Left ventricle myocardium inferior (tissue), 1 donor: ENCODE results near the gene NBDY. TPM values are rescaled to one million over a fixed set of nuclear protein-coding genes. Genes with fewer than 3 reads are reported as not detected.
"Not testable (repeated sequence)": the region's sequence is repeated elsewhere in the genome, so short reads cannot be mapped to it uniquely, and the experiment has no call there.

Source experiments
- DNase-seq: peaks from one replicate; pipeline ENCODE4 v3.0.0-alpha.2; 2020
- H3K27ac ChIP-seq: fragments of 200-600 bp; replicated peaks from 2 replicates; pipeline ENCODE4 v1.8.0; 2021
- H3K27me3 ChIP-seq: fragments of 200-600 bp; 2 replicates; pipeline ENCODE4 v1.8.0; 2021; ENCODE audit warnings: low read depth
- H3K36me3 ChIP-seq: fragments of 200-600 bp; 2 replicates; pipeline ENCODE4 v1.8.0; 2021
- H3K4me1 ChIP-seq: fragments of 200-600 bp; 2 replicates; pipeline ENCODE4 v1.8.0; 2021
- H3K4me3 ChIP-seq: fragments of 200-600 bp; 2 replicates; pipeline ENCODE4 v1.8.0; 2021; ENCODE audit warnings: mild to moderate bottlenecking, moderate library complexity
- H3K9me3 ChIP-seq: fragments of 200-600 bp; replicated peaks from 2 replicates; pipeline ENCODE4 v1.8.0; 2021
- intact Hi-C: fragments of 100-400 bp; cut with micrococcal nuclease; formaldehyde crosslinking; loops from one replicate; pipeline ENCODE4 v1.11.0; 2022
- total RNA-seq: library from RNA; stranded (reverse); fragmentation: NEBNext Ultra II Directional; extraction: Animal tissue kit (Norgen Biotek cat#: 25700); gene quantifications from one replicate; pipeline ENCODE4 v1.2.1, GENCODE V29; 2021
- TF ChIP-seq, protein P1 (sequence below): fragments of 200-600 bp; IDR thresholded peaks from 2 replicates; pipeline ENCODE4 v1.8.0; 2021; ENCODE audit warnings: antibody characterized with exemption, mild to moderate bottlenecking, borderline replicate concordance
- donor health status: DM: no; HTN: yes; CAD: no; lungs with severe emphysema.

NBDY gene
- total RNA-seq, 1 donor from 2014 or later = 26.5 TPM

DNA sequence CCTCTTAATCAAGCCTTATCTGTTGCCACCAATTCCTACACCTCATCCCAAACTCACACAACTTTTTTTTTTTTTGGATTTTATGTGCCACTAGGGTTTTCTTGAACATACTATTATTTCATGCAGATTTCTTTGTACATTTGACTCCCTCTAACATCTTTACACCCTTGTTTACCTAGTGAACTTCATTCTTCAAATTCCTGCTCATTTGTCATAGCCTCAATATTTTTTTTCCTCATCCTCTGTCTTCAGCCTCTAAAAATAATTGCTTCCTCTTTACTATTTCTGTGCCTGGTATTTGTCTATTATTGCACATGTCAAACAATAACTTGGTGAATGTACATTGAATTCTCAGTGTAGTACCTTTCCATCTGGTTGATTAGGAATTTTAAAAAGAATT is 22.0 kb downstream of the NBDY start:
- TF ChIP-seq, protein P1, sequence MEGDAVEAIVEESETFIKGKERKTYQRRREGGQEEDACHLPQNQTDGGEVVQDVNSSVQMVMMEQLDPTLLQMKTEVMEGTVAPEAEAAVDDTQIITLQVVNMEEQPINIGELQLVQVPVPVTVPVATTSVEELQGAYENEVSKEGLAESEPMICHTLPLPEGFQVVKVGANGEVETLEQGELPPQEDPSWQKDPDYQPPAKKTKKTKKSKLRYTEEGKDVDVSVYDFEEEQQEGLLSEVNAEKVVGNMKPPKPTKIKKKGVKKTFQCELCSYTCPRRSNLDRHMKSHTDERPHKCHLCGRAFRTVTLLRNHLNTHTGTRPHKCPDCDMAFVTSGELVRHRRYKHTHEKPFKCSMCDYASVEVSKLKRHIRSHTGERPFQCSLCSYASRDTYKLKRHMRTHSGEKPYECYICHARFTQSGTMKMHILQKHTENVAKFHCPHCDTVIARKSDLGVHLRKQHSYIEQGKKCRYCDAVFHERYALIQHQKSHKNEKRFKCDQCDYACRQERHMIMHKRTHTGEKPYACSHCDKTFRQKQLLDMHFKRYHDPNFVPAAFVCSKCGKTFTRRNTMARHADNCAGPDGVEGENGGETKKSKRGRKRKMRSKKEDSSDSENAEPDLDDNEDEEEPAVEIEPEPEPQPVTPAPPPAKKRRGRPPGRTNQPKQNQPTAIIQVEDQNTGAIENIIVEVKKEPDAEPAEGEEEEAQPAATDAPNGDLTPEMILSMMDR = no peak
- no peaks in the 10 kb centered on the region for H3K27me3 ChIP-seq
- intact Hi-C loops = no loop called here
- no peaks in the 10 kb centered on the region for H3K36me3 ChIP-seq
- DNase-seq = no peak
- H3K4me1 ChIP-seq = peaks cover 18% of the 10 kb centered on the region
- H3K27ac ChIP-seq = no peak overlapping the region
- H3K9me3 ChIP-seq = no peaks in the 10 kb centered on the region
- H3K4me3 ChIP-seq = no peak overlapping the region

DNA sequence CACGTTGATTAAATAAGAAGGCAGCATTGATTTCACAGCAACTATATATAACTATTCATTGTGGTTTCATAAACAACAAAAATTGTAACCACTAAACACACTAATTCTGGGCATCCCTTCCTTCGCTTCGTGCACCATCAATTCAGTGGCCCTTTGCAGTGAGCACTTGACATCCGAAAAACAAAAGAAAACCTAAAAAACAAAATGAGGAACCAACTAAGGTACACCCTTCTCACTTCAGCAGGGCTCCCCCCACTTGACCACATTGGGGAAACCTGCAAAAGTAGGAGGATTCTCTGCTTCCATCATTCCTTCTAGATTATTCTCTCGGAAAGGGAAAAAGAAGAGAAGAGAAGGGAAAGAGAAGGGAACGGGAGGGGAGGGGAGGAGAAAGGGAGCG is 28.3 kb downstream of the NBDY start:
- H3K36me3 ChIP-seq = no peaks in the 10 kb centered on the region
- intact Hi-C loops = no loop called here
- DNase-seq = no peak
- TF ChIP-seq, protein P1 = no peak
- H3K27me3 ChIP-seq = no peaks in the 10 kb centered on the region
- H3K4me3 ChIP-seq = no peak overlapping the region
- H3K27ac ChIP-seq = no peak overlapping the region
- peaks cover 9% of the 10 kb centered on the region for H3K4me1 ChIP-seq
- no peaks in the 10 kb centered on the region for H3K9me3 ChIP-seq

DNA sequence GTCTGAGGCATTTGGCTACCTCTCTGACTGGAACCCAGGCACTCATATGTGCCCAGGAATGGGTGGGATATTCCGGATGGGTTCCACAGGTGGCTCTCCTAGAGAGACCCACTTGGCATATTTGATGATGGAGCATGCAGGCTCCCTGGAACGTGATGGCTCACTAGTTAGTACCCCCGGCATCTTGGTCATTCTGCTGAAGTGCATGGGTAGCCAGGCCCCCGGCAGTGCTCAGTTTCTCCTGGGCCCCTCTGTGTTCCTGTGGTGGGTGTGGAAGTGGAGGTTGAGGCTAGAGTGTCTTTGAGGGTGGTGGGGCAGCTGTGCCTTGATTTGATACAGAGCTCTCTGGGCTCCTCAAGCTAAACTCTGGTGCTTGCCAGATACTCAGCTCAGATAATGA is 29.4 kb downstream of the NBDY start:
- TF ChIP-seq, protein P1 = no peak
- Histone ChIP-seq H3K4me1 (peaks cover 9% of the 10 kb centered on the region), H3K36me3 (no peaks in the 10 kb centered on the region), H3K9me3 (no peaks in the 10 kb centered on the region), H3K27me3 (no peaks in the 10 kb centered on the region), H3K27ac (no peak overlapping the region), H3K4me3 (no peak overlapping the region)
- no peak for DNase-seq
- intact Hi-C loops = no loop called here

DNA sequence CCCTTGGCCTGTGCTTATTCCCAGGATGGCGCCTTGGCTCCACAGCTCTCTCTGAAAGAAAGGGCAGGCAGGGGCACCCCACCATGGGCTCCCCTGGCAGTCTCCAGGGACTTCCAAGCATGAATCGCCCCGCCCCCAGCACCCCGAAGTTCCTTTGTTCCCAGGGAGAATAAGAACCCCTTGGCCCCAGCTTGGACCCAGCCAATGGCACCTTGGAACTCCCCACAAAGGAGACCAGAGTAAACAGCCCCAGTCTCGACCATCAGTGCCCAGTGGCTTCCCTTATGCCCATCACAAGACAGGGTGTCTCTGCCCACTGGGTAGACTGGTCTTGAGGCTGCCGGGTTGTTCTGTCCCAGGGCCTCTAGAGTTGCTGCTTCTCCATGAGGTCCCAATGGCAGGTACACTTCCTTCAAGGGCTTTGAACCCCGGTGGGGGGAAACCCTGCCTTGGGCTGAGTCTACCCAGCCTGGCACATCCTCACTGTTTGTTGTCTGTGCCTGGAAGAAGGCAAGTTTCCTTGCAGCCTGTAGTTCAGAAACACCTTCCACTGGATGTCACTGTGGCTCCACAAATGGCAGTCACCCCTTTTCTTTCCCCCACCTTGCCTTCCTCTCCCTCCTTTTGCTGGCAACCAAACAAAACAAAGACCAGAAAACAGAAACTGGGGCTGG is 30.8 kb downstream of the NBDY start:
- H3K27ac ChIP-seq = no peak overlapping the region
- H3K9me3 ChIP-seq = no peaks in the 10 kb centered on the region
- peaks cover 12% of the 10 kb centered on the region for H3K4me1 ChIP-seq
- TF ChIP-seq, protein P1 = no peak
- H3K27me3 ChIP-seq = no peaks in the 10 kb centered on the region
- no peak for DNase-seq
- H3K36me3 ChIP-seq = no peaks in the 10 kb centered on the region
- no peak overlapping the region for H3K4me3 ChIP-seq
- intact Hi-C loops = no loop called here

DNA sequence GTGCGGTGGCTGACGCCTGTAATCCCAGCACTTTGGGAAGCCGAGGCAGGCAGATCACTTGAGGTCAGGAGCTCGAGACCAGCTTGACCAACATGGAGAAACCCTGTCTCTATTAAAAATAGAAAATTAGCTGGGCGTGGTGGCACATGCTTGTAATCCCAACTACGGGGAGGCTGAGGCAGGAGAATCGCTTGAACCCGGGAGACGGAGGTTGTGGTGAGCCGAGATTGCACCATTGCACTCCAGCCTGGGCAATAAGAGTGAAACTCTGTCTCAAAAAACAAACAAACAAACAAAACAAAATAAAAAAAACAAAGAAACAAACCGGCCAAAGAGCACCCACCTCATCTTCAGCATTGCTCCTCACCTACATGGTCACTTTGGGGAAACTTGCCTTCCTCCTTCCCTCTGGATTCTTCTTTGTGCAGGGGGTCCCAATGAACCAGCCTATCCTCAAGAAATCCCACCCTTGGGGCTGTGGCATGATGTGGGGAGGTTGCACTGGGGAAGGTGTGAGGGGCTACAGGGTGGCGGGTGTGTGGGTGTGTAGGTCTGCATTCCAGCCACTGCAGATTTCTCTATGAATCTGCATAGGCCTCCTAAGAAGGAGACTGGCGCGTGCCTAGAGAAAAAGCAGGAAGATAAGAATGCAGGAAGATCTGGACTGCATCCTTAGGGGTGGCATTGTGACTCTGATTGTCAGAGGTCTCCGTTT is 31.5 kb downstream of the NBDY start:
- DNase-seq, intact Hi-C loops, H3K4me3 ChIP-seq, H3K27ac ChIP-seq, H3K9me3 ChIP-seq, H3K36me3 ChIP-seq, H3K27me3 ChIP-seq: not testable (repeated sequence)
- peaks cover 19% of the 10 kb centered on the region for H3K4me1 ChIP-seq

DNA sequence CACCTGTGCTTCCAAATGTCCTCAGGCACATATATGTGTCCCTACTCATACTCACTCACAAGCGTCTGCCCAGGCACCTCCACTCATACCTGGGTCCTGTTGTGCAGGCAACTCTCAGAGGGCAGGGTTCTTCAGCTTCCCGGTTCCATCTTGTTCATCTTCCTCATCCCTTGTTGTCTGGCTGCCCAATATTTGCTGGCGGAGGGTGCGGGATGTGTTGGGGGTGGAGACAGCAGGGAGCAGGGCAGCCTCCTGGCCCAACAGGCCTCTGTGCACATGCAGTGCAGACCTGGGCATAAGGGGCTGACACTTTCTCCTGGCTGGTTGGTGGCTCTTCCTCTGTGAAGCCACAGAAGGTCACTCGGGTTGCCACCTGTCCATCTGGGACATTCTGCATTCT is 32.1 kb downstream of the NBDY start:
- H3K9me3 ChIP-seq = no peaks in the 10 kb centered on the region
- no peaks in the 10 kb centered on the region for H3K27me3 ChIP-seq
- intact Hi-C loops = no loop called here
- peaks cover 25% of the 10 kb centered on the region for H3K4me1 ChIP-seq
- no peak overlapping the region for H3K27ac ChIP-seq
- TF ChIP-seq, protein P1 = no peak
- no peak overlapping the region for H3K4me3 ChIP-seq
- no peak for DNase-seq
- no peaks in the 10 kb centered on the region for H3K36me3 ChIP-seq
